Activated B cell treated with CpG ODN at 0.5 μM for 24 hours (primary cell): Measurements from ENCODE around the gene SEC63. TPM values are rescaled to one million over a fixed set of nuclear protein-coding genes. Genes with fewer than 3 reads are reported as not detected.

ENCODE experiments used
- ATAC-seq: fragments of 200-7000 bp; cut with Tn5 transposase; one replicate; pipeline ENCODE4 v1.10.0; 2021; ENCODE audit warnings: low read depth, mild to moderate bottlenecking, moderate library complexity
- CTCF ChIA-PET: fragments of 350-600 bp; sonication (Branson Sonifier 250); formaldehyde crosslinking; loops from one replicate; lab custom pipeline; 2021; ENCODE audit warnings: antibody characterized with exemption; lab: Charles Lee
- POLR2A ChIA-PET: fragments of 350-600 bp; sonication (Branson Sonifier 250); formaldehyde crosslinking; loops from one replicate; lab custom pipeline; 2021; ENCODE audit warnings: antibody characterized with exemption; lab: Charles Lee
- DNase-seq: peaks from one replicate; pipeline ENCODE4 v3.0.0; 2022
- H3K27ac Mint-ChIP-seq: one replicate; pipeline ENCODE4 v1.8.0; 2020; ENCODE audit warnings: mixed read lengths
- H3K27me3 Mint-ChIP-seq: one replicate; pipeline ENCODE4 v1.8.0; 2021; ENCODE audit warnings: mixed read lengths
- H3K36me3 Mint-ChIP-seq: one replicate; pipeline ENCODE4 v1.8.0; 2021; ENCODE audit warnings: low read depth, mixed read lengths
- H3K4me1 Mint-ChIP-seq: one replicate; pipeline ENCODE4 v1.8.0; 2021; ENCODE audit warnings: mixed read lengths
- H3K4me3 Mint-ChIP-seq: one replicate; pipeline ENCODE4 v1.8.0; 2020; ENCODE audit warnings: mild to moderate bottlenecking, mixed read lengths
- H3K9me3 Mint-ChIP-seq: one replicate; pipeline ENCODE4 v1.8.0; 2020; ENCODE audit warnings: mixed read lengths
- intact Hi-C: fragments of 100-400 bp; cut with micrococcal nuclease; formaldehyde crosslinking; loops from one replicate; pipeline ENCODE4 v1.15.1; 2024
- total RNA-seq: library from RNA; stranded (reverse); gene quantifications from 2 replicates; pipeline ENCODE4 v1.2.3, GENCODE V29; 2022
- TF ChIP-seq, protein P1 (sequence below): fragments of 200-600 bp; IDR thresholded peaks from one replicate; pipeline ENCODE4 v1.8.0; 2022; ENCODE audit warnings: antibody characterized with exemption, mild to moderate bottlenecking

The SEC63 gene
- total RNA-seq, 1 donor from 2014 or later = 64.4 TPM

DNA sequence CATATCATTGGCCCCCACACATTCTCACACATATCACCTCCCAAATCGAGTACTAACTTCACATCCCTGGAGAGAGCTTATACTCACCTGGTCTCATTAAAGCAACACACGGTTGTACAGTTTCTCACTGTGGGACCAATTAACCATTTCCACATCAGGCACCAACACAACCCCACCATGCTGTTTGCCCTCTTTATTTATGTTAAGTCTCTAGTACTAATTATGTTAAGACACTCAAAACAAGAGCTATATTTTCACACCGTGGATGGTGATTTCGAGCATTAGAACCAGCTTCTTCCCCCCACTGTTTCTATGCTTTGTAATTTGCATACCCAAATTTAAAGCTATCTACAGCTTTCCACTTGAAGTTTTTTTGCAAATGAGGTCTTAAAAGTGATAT lies 140.2 kb downstream of the SEC63 start:
- intact Hi-C loops = no loop called here
- Mint-ChIP-seq H3K4me1 (peaks cover 50% of the 10 kb centered on the region), H3K36me3 (peaks cover 6% of the 10 kb centered on the region), H3K9me3 (no peaks in the 10 kb centered on the region), H3K27ac (peak overlapping the region; percentile 31), H3K27me3 (no peaks in the 10 kb centered on the region), H3K4me3 (no peak overlapping the region)
- DNase-seq = no peak
- ChIA-PET POLR2A (interaction anchor here (0.6 kb wide), 1 partner anchor 918 kb away, joined by 4 read pairs; no protein-coding TSS in a partner anchor), CTCF (no interaction called here)
- no peak for ATAC-seq
- TF ChIP-seq, protein P1, sequence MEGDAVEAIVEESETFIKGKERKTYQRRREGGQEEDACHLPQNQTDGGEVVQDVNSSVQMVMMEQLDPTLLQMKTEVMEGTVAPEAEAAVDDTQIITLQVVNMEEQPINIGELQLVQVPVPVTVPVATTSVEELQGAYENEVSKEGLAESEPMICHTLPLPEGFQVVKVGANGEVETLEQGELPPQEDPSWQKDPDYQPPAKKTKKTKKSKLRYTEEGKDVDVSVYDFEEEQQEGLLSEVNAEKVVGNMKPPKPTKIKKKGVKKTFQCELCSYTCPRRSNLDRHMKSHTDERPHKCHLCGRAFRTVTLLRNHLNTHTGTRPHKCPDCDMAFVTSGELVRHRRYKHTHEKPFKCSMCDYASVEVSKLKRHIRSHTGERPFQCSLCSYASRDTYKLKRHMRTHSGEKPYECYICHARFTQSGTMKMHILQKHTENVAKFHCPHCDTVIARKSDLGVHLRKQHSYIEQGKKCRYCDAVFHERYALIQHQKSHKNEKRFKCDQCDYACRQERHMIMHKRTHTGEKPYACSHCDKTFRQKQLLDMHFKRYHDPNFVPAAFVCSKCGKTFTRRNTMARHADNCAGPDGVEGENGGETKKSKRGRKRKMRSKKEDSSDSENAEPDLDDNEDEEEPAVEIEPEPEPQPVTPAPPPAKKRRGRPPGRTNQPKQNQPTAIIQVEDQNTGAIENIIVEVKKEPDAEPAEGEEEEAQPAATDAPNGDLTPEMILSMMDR = no peak

Other genes starting within 250 kb of the SEC63 start
- 2.1 and 2.9 TPM in 2 replicates for gene SCML4, start 133.9 kb downstream of the SEC63 start, total RNA-seq
- gene OSTM1, start 116.5 kb upstream of the SEC63 start, total RNA-seq = 17.6 and 21.4 TPM in 2 replicates
- gene NR2E1, start 207.8 kb upstream of the SEC63 start, total RNA-seq = not detected in 2 replicates